GM08714 (cell line): ENCODE measurements around the gene EREG.

ENCODE experiments used
- H3K4me3 ChIP-seq: fragments of 200-500 bp; sonication (Bioruptor generic); 2 replicates; pipeline ENCODE4 v1.5.1; 2014; ENCODE audit warnings: mild to moderate bottlenecking, low read length, inconsistent platforms
- ZNF274 ChIP-seq: IDR thresholded peaks from 2 replicates; pipeline ENCODE4 v1.6.1; 2012; ENCODE audit warnings: mild to moderate bottlenecking, low read depth, low read length

Gene EREG

DNA sequence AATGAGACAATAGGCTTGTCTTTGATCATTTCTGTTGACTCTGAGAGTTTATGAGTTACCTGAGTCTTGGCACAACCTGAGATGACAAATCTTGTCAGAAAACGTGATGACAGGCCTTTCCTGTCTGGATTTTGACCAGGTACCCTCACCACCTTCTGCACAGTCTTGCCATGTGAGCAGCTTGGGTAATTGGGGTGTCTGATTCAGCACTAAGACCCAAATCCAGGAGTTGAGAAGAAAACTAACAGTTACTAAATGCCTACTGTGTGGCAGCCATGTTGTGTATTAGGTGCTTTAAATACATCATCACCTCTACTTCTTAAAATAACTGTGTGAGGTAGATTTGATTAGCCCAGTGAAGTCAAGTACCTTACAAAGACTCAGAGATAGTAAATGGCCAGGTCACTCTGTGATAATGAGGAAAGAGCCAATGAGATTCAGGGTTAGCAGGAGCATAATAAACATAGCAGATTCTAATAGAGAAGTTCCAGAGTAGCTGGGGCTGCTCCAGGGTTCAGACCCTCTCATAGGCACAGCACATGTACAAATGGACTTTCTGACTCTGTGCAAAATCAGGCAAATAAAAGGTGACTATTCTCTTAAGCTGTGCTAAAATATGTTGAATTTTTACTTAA is 2.8 kb downstream of the EREG start:
- no peak for TF ChIP-seq ZNF274
- H3K4me3 ChIP-seq, result no peak overlapping the region

GRCh38 chr4:74368596-74368995 is 3.7 kb downstream of the EREG start:
- no peak for TF ChIP-seq ZNF274
- no peak overlapping the region for H3K4me3 ChIP-seq

- no peak overlapping the region for H3K4me3 ChIP-seq
- TF ChIP-seq ZNF274, result no peak
Measured at GRCh38 chr4:74369855-74370254, 4.9 kb downstream of the EREG start.

GRCh38 chr4:74370912-74371311 is 6.0 kb downstream of the EREG start:
- H3K4me3 ChIP-seq, result no peak overlapping the region
- no peak for TF ChIP-seq ZNF274

DNA sequence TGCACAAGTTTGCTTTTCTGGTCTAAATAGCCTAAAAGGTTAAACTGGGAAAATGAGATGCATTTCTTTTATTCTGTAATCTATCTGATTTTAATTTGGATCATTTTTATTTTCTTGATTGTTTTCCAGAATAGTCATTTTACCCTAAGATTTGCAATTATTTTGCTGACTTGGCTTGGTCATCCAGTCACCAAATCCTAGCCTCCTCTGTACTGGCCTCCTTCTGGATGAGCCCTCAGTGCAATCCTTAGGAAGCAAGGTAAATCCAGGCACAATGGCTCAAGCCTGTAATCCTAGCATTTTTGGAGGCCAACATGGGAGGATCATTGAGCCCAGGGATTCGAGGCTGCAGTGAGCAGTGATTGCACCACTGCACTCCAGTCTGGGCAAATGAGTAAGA is 9.2 kb downstream of the EREG start:
- TF ChIP-seq ZNF274, result no peak
- H3K4me3 ChIP-seq, result no peak overlapping the region

GRCh38 chr4:74374561-74375327 is 9.8 kb downstream of the EREG start:
- no peak for TF ChIP-seq ZNF274
- no peak overlapping the region for H3K4me3 ChIP-seq

DNA sequence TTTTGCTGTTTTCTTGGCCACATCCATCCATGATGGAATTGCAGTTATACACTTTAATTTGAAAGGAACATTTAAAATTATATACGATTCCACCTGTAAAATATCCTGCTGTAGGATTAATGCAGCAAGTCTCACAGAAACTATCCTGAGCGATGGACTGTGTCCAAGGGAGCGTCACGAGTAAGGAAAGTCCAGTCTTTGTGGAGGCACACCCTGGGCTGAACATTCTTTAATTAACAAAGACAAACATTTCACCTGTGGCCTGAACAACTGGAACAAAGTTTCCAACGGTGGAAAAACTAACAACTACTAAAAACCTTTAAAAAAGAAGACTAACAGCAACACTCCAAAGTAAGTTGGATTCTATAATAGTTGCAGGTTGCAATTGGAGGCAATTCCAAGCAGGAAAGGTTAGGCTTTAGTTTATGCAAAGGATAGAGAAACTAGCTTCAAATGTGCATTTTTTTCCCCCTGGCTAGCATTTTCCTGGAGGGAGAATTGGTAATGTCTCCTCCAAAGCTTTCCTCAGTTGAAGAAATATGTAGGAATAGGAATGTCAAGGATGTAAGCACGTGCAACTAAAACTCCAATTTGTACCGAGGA is 11.0 kb downstream of the EREG start:
- no peak for TF ChIP-seq ZNF274
- H3K4me3 ChIP-seq, result no peak overlapping the region

- no peak for TF ChIP-seq ZNF274
- no peak overlapping the region for H3K4me3 ChIP-seq
Measured at GRCh38 chr4:74376888-74377483, 12.0 kb downstream of the EREG start.

- no peak overlapping the region for H3K4me3 ChIP-seq
- TF ChIP-seq ZNF274, result no peak
Measured at GRCh38 chr4:74377714-74378113, 12.8 kb downstream of the EREG start.

DNA sequence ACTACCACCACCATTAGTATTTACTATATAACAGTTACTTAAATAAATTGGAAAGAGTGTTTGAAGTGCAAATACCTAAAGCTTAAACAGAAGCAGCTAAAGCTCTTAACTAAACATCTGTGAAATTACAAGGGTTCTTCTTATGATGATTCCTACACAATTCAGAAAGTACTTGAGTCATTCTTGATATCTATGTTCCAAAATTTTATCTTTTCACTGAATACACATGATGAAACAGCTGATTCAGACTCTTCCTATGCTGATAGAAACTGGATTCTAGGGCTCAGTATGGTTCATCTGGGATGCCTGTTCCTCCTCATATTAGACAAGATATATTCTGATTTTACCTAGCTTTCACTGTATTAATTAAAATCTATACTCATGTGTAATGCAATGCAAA is 13.6 kb downstream of the EREG start:
- no peak for TF ChIP-seq ZNF274
- H3K4me3 ChIP-seq, result no peak overlapping the region

- H3K4me3 ChIP-seq, result no peak overlapping the region
- TF ChIP-seq ZNF274, result no peak
Measured at GRCh38 chr4:74379912-74380311, 15.0 kb downstream of the EREG start.

GRCh38 chr4:74385386-74385785 is 20.4 kb downstream of the EREG start:
- H3K4me3 ChIP-seq, result no peak overlapping the region
- no peak for TF ChIP-seq ZNF274

GRCh38 chr4:74386159-74386558 is 21.2 kb downstream of the EREG start:
- no peak for TF ChIP-seq ZNF274
- H3K4me3 ChIP-seq, result no peak overlapping the region

DNA sequence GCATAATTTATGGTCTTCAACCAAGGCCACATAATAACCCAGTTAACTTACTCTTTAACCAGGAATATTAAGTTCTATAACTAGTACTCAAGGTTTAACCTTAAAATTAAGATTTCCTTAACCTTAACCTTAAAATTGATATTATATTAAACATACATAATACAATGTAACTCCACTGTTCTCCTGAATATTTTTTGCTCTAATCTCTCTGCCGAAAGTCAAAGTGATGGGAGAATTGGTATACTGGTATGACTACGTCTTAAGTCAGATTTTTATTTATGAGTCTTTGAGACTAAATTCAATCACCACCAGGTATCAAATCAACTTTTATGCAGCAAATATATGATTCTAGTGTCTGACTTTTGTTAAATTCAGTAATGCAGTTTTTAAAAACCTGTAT is 22.8 kb downstream of the EREG start:
- no peak for TF ChIP-seq ZNF274
- no peak overlapping the region for H3K4me3 ChIP-seq

DNA sequence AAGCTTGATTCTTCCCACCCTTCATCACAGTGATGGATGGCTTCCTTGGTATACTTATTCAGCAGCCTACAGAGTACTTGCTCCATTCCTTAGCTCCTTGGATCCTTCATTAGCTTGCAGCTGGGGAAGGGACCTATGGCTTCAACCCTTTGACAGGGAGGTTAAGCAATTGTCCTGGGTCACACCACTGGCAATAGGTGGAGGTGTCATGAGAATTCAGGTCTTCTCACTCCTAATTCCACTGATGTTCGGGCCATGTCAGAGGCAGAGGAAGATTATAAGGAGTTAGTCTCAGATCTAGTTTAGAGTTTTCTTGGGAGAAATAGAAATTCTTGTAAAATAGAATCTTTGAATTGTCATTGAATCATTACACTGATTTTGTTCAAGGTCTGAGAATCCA is 24.5 kb downstream of the EREG start:
- TF ChIP-seq ZNF274, result no peak
- H3K4me3 ChIP-seq, result no peak overlapping the region

GRCh38 chr4:74390677-74391076 is 25.7 kb downstream of the EREG start:
- H3K4me3 ChIP-seq, result no peak overlapping the region
- no peak for TF ChIP-seq ZNF274
